Ascending aorta (tissue), 2 donors: Measurements from ENCODE around the gene SNRPE. TPM values are rescaled to one million over a fixed set of nuclear protein-coding genes. Genes with fewer than 3 reads are reported as not detected.

Experiments used
- DNase-seq, 2 donors: peaks; one replicate each; pipeline ENCODE4 v3.0.0-alpha.2; 2019; ENCODE audit warnings: low spot score in 2 of 2
- H3K27ac ChIP-seq, 2 donors: fragments of 200-600 bp; sonication (generic); one replicate each; pipeline ENCODE4 v1.5.1; 2016 to 2017; ENCODE audit warnings: mild to moderate bottlenecking in 1 of 2
- H3K27me3 ChIP-seq: fragments of 200-600 bp; sonication (generic); one replicate; pipeline ENCODE4 v1.5.1; 2017
- H3K36me3 ChIP-seq, 2 donors: fragments of 200-600 bp; sonication (generic); one replicate each; pipeline ENCODE4 v1.5.1; 2016
- H3K4me1 ChIP-seq, 2 donors: fragments of 200-600 bp; sonication (generic); one replicate each; pipeline ENCODE4 v1.5.1; 2016 to 2017; ENCODE audit warnings: mild to moderate bottlenecking in 1 of 2
- H3K4me3 ChIP-seq, 2 donors: fragments of 200-600 bp; sonication (generic); one replicate each; pipeline ENCODE4 v1.5.1; 2016 to 2017; ENCODE audit warnings: mild to moderate bottlenecking in 1 of 2
- H3K9me3 ChIP-seq, 2 donors: fragments of 200-600 bp; sonication (generic); one replicate each; pipeline ENCODE4 v1.5.1; 2016
- CTCF ChIP-seq, 3 experiments: fragments of 200-600 bp in 2 of 3; fragments of 450-650 bp in 1 of 3; sonication (generic) in 2 of 3; IDR thresholded peaks; one replicate each; pipeline ENCODE4 v1.5.1; 2016 to 2019; ENCODE audit warnings: antibody characterized with exemption in 3 of 3, mild to moderate bottlenecking in 1 of 3, moderate library complexity in 1 of 3
- intact Hi-C: fragments of 100-400 bp; cut with DNase I; formaldehyde crosslinking; loops from one replicate; pipeline ENCODE4 v1.15.1; 2023
- total RNA-seq: library from RNA; depleted of rRNA; stranded (reverse); fragments of >200 nt; gene quantifications from one replicate; pipeline ENCODE4 v1.1.0, GENCODE V29; 2016

Gene SNRPE
- total RNA-seq, 1 donor from 2014 or later, result 5.1 TPM

GRCh38 chr1:203880606-203881005 is 19.2 kb downstream of the SNRPE start:
- Histone ChIP-seq H3K4me1 (no peaks in the 10 kb centered on the region), H3K9me3 (no peaks in the 10 kb centered on the region), H3K36me3 (peaks cover 2 to 9% of the 10 kb centered on the region in 2 donors), H3K27me3 (no peaks in the 10 kb centered on the region), H3K4me3 (no peak overlapping the region), H3K27ac (no peak overlapping the region)
- no peak for TF ChIP-seq CTCF (IDR thresholded peaks at IDR 0.05)
- DNase-seq, result no peak
- intact Hi-C loops, result no loop called here

GRCh38 chr1:203888807-203889251 is 27.4 kb downstream of the SNRPE start:
- no peak for TF ChIP-seq CTCF (IDR thresholded peaks at IDR 0.05)
- DNase-seq, result no peak
- no peaks in the 10 kb centered on the region for H3K27me3 ChIP-seq
- peaks cover 0 to under 1% of the 10 kb centered on the region in 2 donors for H3K9me3 ChIP-seq
- intact Hi-C loops, result no loop called here
- H3K36me3 ChIP-seq, result no peaks in the 10 kb centered on the region
- H3K4me1 ChIP-seq, result no peaks in the 10 kb centered on the region
- no peak overlapping the region for H3K4me3 ChIP-seq
- H3K27ac ChIP-seq, result no peak overlapping the region

GRCh38 chr1:203891950-203892349 is 30.6 kb downstream of the SNRPE start:
- no peaks in the 10 kb centered on the region for H3K27me3 ChIP-seq
- no peak for TF ChIP-seq CTCF (IDR thresholded peaks at IDR 0.05)
- intact Hi-C loops, result no loop called here
- DNase-seq, result no peak
- peaks cover 0 to 13% of the 10 kb centered on the region in 2 donors for H3K9me3 ChIP-seq
- no peak overlapping the region for H3K4me3 ChIP-seq
- H3K36me3 ChIP-seq, result no peaks in the 10 kb centered on the region
- H3K27ac ChIP-seq, result no peak overlapping the region
- H3K4me1 ChIP-seq, result no peaks in the 10 kb centered on the region

GRCh38 chr1:203898458-203899352 is 37.3 kb downstream of the SNRPE start:
- intact Hi-C loops, result no loop called here
- H3K36me3 ChIP-seq, result no peaks in the 10 kb centered on the region

GRCh38 chr1:203899353-203899716 is 37.9 kb downstream of the SNRPE start:
- no peak for DNase-seq
- H3K9me3 ChIP-seq, result peaks cover 0 to 8% of the 10 kb centered on the region in 2 donors
- no peaks in the 10 kb centered on the region for H3K4me1 ChIP-seq
- H3K27me3 ChIP-seq, result no peaks in the 10 kb centered on the region
- no peak overlapping the region for H3K27ac ChIP-seq
- TF ChIP-seq CTCF (IDR thresholded peaks at IDR 0.05), result no peak
- no peaks in the 10 kb centered on the region for H3K36me3 ChIP-seq
- no peak overlapping the region for H3K4me3 ChIP-seq
- intact Hi-C loops, result no loop called here

More at GRCh38 chr1:203898458-203899352, 37.3 kb downstream of the SNRPE start:
- no peaks in the 10 kb centered on the region for H3K4me1 ChIP-seq
- TF ChIP-seq CTCF (IDR thresholded peaks at IDR 0.05), result no peak
- no peak overlapping the region for H3K27ac ChIP-seq
- H3K9me3 ChIP-seq, result peaks cover 0 to 13% of the 10 kb centered on the region in 2 donors
- H3K27me3 ChIP-seq, result no peaks in the 10 kb centered on the region
- no peak overlapping the region for H3K4me3 ChIP-seq
- no peak for DNase-seq
